OCI-LY1 (cell line): Measurements from ENCODE around the gene UBE2G2.

ENCODE experiments used
- CTCF ChIP-seq: fragments of 200-600 bp; sonication (generic), shearing (Covaris generic); IDR thresholded peaks from 2 replicates; pipeline ENCODE4 v1.5.1; 2017; ENCODE audit warnings: mild to moderate bottlenecking, antibody characterized with exemption, low read length, moderate library complexity, mixed read lengths
- EZH2 ChIP-seq: fragments of 200-600 bp; sonication (generic), shearing (Covaris generic); IDR thresholded peaks from 2 replicates; pipeline ENCODE4 v1.8.0; 2017; ENCODE audit warnings: borderline replicate concordance, mixed run types, mild to moderate bottlenecking, antibody characterized with exemption, low read length, moderate library complexity, mixed read lengths

- TF ChIP-seq CTCF (no peak), EZH2 (no peak)
Measured at GRCh38 chr21:44734026-44734745, 67.4 kb downstream of the UBE2G2 start.
